ENCODE measurements around the gene DZIP1.
A peak's percentile ranks its signal among the peaks of the same experiment; 100 is the strongest.

Gene DZIP1

DNA sequence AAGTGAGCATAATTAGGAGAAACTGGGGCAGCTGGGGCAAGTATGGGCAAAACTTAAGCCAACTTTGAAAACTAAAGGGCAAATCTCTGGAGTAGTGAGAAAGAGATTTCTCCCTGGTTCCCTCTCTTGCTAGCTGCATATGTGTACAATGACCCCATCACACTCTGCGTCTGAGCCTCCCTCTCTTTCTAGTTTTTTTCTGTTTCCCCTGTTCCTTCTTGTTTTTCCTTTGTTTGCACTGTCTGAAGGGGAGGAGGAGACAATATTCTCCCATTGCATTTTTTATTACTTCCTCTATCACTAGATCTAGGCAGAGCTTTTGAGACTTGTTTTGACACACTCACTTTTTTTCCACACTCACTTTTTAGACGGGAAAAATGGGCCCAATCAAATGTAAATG, 103.2 kb downstream of the DZIP1 start:
- DNase-seq = no peak

DNA sequence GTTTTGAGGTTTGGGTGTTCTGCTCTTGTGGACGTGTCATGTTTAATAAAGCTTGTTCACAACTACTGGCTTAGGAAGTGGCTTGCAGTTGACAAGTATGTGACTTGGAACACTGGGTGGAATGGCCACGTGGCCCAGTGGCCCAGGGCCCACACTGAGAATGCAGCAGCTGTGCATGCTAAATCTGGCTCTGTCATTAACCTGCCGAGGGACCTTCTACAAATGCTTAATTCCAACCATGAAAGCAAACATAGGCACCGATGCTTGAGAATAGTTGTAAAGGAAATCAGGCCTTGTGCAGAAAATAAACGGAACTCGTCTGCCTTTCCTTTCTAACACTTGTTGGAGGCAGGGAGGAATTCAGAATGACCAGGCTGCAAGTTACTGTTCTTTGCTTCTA, 103.6 kb downstream of the DZIP1 start:
- no peak for DNase-seq

DNA sequence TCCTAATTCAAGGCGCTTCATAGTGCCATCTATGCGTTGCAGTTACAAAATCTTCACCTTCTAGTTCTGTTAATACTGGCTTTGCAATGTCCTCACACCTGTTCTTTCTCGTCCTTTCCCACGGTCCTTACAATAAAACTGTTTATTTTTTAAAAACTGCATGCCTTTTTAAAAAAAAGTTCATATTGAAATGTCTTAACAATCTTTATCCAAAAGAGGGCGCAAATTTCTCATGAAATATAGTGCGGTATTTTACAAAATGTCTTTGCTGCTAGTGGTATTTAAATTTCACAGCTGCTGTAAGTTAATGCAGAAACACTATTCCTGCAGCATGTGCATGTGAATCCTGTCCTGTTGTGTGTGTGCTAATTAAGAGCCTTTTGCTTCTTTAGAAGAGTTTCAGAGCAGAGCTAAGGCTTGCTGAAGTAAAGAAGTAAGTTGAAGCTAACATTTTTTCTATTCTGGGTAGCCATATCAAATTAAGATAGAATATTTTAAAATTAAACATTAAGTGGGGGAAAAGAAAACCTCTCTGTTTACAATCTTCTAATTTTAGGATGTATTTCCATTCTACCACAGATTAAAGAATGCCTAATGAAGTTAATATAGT, 107.8 kb downstream of the DZIP1 start:
- DNase-seq = no peak

DNA sequence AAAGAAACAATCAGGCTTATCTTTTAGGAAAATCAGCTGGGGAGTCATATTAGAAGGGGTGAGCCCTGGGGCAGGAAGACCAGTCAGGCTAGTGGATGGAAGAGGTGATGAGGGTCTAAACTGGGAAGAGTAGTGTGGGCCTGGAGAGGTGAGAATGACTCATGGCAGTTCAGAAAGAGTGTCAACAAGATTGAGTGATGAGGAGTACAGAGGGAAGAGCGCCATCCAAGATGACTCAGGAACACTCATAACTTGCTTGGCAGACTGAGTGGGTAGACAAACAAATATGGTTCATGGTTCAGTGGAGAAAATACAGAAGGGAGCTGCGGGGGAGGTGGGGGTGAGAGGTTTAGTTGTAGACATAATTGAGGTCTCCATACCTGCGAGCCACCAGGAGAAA, 109.3 kb downstream of the DZIP1 start:
- no peak for DNase-seq

DNA sequence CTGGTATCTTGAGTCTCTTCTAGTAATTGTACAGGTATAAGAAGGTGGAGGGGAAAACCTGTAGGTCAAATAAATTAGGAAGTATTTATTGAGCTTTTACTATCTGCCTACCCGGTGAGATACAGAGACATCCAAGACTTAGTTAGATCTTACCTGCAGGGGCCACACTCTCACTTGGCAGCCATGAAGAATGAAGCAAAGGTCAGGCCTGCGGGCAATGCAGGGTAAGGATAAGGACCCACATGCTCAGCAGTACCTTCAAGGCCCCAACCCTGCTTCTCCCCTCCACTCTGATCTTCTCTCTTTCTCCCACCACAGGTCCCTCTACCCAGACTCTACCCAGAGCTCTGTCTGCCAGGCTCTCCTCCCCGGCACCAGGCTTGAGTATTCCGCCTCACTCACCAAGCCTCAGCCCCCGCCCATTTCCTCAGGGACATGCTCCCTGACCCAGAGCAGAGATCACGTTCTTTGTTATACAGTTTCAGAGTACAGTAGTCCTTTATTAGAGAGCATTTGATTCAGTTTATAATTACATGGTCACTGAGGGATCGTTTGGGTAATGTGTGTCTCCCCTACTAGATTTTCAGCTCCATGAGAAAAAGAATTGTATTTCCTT, 110.9 kb downstream of the DZIP1 start:
- no peak for DNase-seq

DNA sequence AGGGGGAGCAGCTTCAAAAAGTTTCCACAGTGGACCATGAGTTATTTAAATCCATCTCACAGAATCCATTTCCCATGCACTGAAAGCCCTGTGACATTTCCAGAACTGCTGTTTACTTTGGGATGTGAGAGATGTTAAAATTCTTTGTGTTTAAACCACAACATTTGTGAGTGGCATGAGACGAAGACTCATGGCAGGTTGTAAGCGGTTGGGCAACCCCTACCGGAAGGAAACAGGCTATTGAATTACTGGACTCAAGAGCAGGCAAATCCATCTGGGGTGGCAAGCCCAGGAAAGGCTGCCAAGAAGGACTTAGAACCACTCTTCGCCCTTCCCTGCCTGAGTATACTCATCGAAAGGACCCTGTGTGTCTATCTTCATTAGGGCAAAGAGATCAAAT, 114.3 kb downstream of the DZIP1 start:
- DNase-seq = peak; percentile 10

All from NCI-H524 treated with DMSO at 0.1 percent for 48 hours (cell line).